Thyroid gland (tissue), 4 donors: ENCODE measurements around the gene ADAM8. TPM values are rescaled to one million over a fixed set of nuclear protein-coding genes. Genes with fewer than 3 reads are reported as not detected.

Experiments
- DNase-seq, 2 donors: peaks; one replicate each; pipeline ENCODE4 v3.0.0-alpha.2; 2019
- H3K27ac ChIP-seq, 3 donors: fragments of 200-600 bp; sonication (generic); 1 replicate in 2 of 3; 2 replicates in 1 of 3; pipeline ENCODE4 v1.5.1; 2016 to 2019; ENCODE audit warnings: mild to moderate bottlenecking in 1 of 3, moderate library complexity in 1 of 3
- H3K27me3 ChIP-seq: fragments of 200-600 bp; sonication (generic); one replicate; pipeline ENCODE4 v1.5.1; 2019
- H3K36me3 ChIP-seq, 2 donors: fragments of 200-600 bp; sonication (generic); one replicate each; pipeline ENCODE4 v1.5.1; 2016 to 2019
- H3K4me1 ChIP-seq, 2 donors: fragments of 200-600 bp; sonication (generic); one replicate each; pipeline ENCODE4 v1.5.1; 2017 to 2019
- H3K4me3 ChIP-seq, 3 donors: fragments of 200-600 bp; sonication (generic); replicated peaks in 1 of 3; 1 replicate in 2 of 3; 2 replicates in 1 of 3; pipeline ENCODE4 v1.5.1; 2016; ENCODE audit warnings: mild to moderate bottlenecking in 1 of 3
- H3K9me3 ChIP-seq: fragments of 200-600 bp; sonication (generic); one replicate; pipeline ENCODE4 v1.5.1; 2017
- CTCF ChIP-seq, 6 experiments: fragments of 200-600 bp in 3 of 6; fragments of 450-650 bp in 3 of 6; sonication (generic) in 3 of 6; IDR thresholded peaks; one replicate each; pipeline ENCODE4 v1.5.1; 2016 to 2019; ENCODE audit warnings: antibody characterized with exemption in 6 of 6, mild to moderate bottlenecking in 2 of 6, inconsistent platforms in 1 of 6, moderate library complexity in 1 of 6
- POLR2A ChIP-seq, 2 donors: fragments of 450-650 bp; IDR thresholded peaks; one replicate each; pipeline ENCODE4 v1.6.1; 2017; ENCODE audit warnings: antibody characterized with exemption in 2 of 2, mild to moderate bottlenecking in 2 of 2, moderate library complexity in 1 of 2
- WGBS, 2 donors: methylation state at CpG; one replicate each; pipeline ENCODE4 v1.1.5; 2017; 5-methylcytosine and 5-hydroxymethylcytosine counted together
- intact Hi-C: fragments of 100-400 bp; cut with DNase I; formaldehyde crosslinking; loops from one replicate; pipeline ENCODE4 v1.15.1; 2023
- total RNA-seq, 4 donors: library from RNA; depleted of rRNA; stranded (reverse); fragments of >200 nt; gene quantifications; one replicate each; pipeline ENCODE4 v1.2.3, GENCODE V29; 2016

Gene ADAM8
- total RNA-seq, 4 donors from 2014 or later, result 1.6 to 9.8 (median 2.6) TPM

GRCh38 chr10:133303206-133303605 lies 26.5 kb upstream of the ADAM8 start:
- Histone ChIP-seq H3K27ac (no peak overlapping the region), H3K4me3 (no peak overlapping the region), H3K4me1 (peaks cover 9 to 15% of the 10 kb centered on the region in 2 donors), H3K9me3 (no peaks in the 10 kb centered on the region), H3K36me3 (peaks cover 21 to 28% of the 10 kb centered on the region in 2 donors), H3K27me3 (no peaks in the 10 kb centered on the region)
- no peak for DNase-seq
- TF ChIP-seq POLR2A (IDR thresholded peaks at IDR 0.05) (no peak), CTCF (IDR thresholded peaks at IDR 0.05) (no peak)
- intact Hi-C loops, result no loop called here
- 83 to 95% methylated on average over 6 to 7 of the region's 10 CpGs for WGBS, 2 donors

DNA sequence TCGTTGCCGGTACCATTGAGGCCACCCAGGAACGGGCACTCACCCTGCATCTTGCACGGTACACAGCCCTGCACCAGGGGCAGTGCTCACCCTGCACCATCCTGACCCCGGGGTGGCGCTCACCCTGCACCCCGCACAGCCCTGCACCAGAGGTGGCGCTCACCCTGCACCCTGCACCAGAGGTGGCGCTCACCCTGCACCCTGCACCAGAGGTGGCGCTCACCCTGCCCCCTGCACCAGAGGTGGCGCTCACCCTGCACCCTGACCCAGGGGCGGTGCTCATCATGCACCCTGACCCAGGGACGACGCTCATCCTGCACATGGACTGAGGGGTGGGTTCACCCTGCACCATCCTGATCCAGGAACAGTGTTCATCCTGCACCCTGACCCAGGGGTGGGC lies 25.6 kb upstream of the ADAM8 start:
- WGBS, 2 donors, result 97% methylated on average over 4 of the region's 14 CpGs; no CpG with 5 or more reads in 1 of the 2 donors
- intact Hi-C loops, result no loop called here
- Histone ChIP-seq H3K4me3 (no peak overlapping the region), H3K27me3 (no peaks in the 10 kb centered on the region), H3K36me3 (peaks cover 31 to 38% of the 10 kb centered on the region in 2 donors), H3K9me3 (no peaks in the 10 kb centered on the region), H3K27ac (no peak overlapping the region), H3K4me1 (peaks cover 5 to 9% of the 10 kb centered on the region in 2 donors)
- no peak for DNase-seq
- TF ChIP-seq POLR2A (IDR thresholded peaks at IDR 0.05) (no peak), CTCF (IDR thresholded peaks at IDR 0.05) (no peak)

DNA sequence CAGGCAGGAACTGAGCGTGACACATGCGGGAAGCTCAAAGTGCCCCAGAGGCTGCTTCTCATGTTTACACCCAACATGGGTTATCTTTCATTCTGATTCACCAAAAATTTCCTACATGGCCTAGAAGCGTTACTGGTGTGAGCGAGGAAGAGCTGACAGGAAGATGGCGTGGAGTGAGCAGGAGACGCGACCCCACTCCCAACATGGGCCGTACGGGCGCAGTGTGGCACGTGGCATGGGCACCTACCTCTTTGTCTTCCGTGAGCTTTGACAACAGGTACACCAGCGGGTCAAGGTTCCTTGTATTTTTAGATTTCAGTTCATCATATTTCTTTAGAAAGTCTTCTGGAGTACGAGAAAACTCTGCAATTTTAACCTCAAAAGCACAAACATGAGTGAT lies 23.1 kb upstream of the ADAM8 start:
- no peak for TF ChIP-seq CTCF (IDR thresholded peaks at IDR 0.05)
- TF ChIP-seq POLR2A (IDR thresholded peaks at IDR 0.05), result no peak
- no peak for DNase-seq
- WGBS, 2 donors, result 94 to 97% methylated on average over 14 of the region's 14 CpGs
- H3K27ac ChIP-seq, result no peak overlapping the region
- no peak overlapping the region for H3K4me3 ChIP-seq
- intact Hi-C loops, result no loop called here
- no peaks in the 10 kb centered on the region for H3K27me3 ChIP-seq
- H3K9me3 ChIP-seq, result no peaks in the 10 kb centered on the region
- peaks cover 56 to 62% of the 10 kb centered on the region in 2 donors for H3K36me3 ChIP-seq
- H3K4me1 ChIP-seq, result no peaks in the 10 kb centered on the region

DNA sequence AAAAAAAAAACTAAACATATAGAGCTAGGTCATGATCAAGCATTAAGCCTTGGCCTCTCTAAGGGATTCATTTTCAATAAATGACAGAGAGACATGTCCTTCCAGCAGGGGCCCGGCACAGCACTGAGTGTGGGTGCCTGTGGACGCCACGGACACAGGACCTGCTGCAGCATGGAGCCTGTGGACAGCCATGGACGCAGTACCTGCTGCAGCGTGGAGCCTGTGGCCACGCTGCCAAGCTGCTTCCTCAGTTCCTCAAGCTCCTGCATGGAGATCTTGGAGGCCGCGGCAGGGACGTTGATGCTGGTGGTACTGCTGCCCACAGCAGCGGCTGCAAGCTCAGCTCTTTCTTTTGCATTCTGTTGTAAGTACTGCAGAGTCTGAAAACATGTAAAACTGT lies 22.6 kb upstream of the ADAM8 start:
- TF ChIP-seq CTCF (IDR thresholded peaks at IDR 0.05), result no peak
- no peak for TF ChIP-seq POLR2A (IDR thresholded peaks at IDR 0.05)
- intact Hi-C loops, result no loop called here
- no peaks in the 10 kb centered on the region for H3K4me1 ChIP-seq
- peaks cover 60 to 67% of the 10 kb centered on the region in 2 donors for H3K36me3 ChIP-seq
- H3K27ac ChIP-seq, result no peak overlapping the region
- WGBS, 2 donors, result 85 to 93% methylated on average over 4 to 10 of the region's 10 CpGs
- H3K27me3 ChIP-seq, result no peaks in the 10 kb centered on the region
- no peaks in the 10 kb centered on the region for H3K9me3 ChIP-seq
- no peak overlapping the region for H3K4me3 ChIP-seq
- no peak for DNase-seq

DNA sequence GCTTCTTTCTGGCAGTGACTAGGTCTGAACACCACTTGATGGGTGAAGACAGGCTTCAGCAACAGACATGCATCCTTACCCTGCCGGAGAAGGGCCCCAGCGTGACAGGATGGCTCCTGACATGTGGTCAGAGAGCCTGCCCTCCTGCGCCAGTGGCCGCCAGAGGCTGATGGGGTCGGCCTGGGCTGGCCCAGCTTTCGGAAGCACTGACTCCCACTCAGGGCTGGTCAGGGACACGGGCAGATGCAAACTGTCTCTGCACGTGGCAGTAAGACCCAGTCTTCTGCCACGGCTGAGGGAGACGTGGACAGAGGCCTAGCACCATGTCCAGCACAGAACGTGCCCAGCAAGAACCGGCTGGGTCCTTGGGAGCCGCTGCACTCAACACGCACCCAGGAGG lies 21.8 kb upstream of the ADAM8 start:
- no peak for DNase-seq
- Histone ChIP-seq H3K9me3 (no peaks in the 10 kb centered on the region), H3K36me3 (peaks cover 67 to 74% of the 10 kb centered on the region in 2 donors), H3K27me3 (no peaks in the 10 kb centered on the region), H3K4me3 (no peak overlapping the region), H3K27ac (no peak overlapping the region), H3K4me1 (no peaks in the 10 kb centered on the region)
- 93 to 95% methylated on average over 9 to 13 of the region's 14 CpGs for WGBS, 2 donors
- TF ChIP-seq CTCF (IDR thresholded peaks at IDR 0.05) (no peak), POLR2A (IDR thresholded peaks at IDR 0.05) (no peak)
- intact Hi-C loops, result no loop called here
